A549 (cell line): ENCODE results near the gene FADS3.

Source experiments
- CEBPB ChIP-seq, 2 experiments: fragments of >200 bp in 1 of 2; sonication (Bioruptor Twin) in 1 of 2; formaldehyde crosslinking in 1 of 2; IDR thresholded peaks; 2 replicates each; pipeline ENCODE4 v1.6.1; 2012 to 2016
- CTCF ChIP-seq: fragments of >200 bp; sonication (Bioruptor Twin); formaldehyde crosslinking; IDR thresholded peaks from 3 replicates; pipeline ENCODE4 v1.5.1; 2016
- HOXA7 ChIP-seq: fragments of 250-450 bp; sonication (Bioruptor Pico); IDR thresholded peaks from 2 replicates; pipeline ENCODE4 v1.5.0; 2020; ENCODE audit warnings: mild to moderate bottlenecking, moderate library complexity
- JUNB ChIP-seq: fragments of >200 bp; sonication (Bioruptor Twin); formaldehyde crosslinking; IDR thresholded peaks from 2 replicates; pipeline ENCODE4 v1.6.1; 2016
- NR3C1 ChIP-seq: fragments of >200 bp; sonication (Bioruptor Twin); formaldehyde crosslinking; IDR thresholded peaks from 3 replicates; pipeline ENCODE4 v1.6.1; 2017
- POLR2A ChIP-seq: IDR thresholded peaks from 2 replicates; pipeline ENCODE4 v1.6.1; 2012; ENCODE audit warnings: mild to moderate bottlenecking, low read length
- POLR2AphosphoS2 ChIP-seq: conservative IDR thresholded peaks from 2 replicates; pipeline ENCODE4 v1.6.1; 2012; ENCODE audit warnings: low read length, improper control_type of control experiment, inconsistent platforms
- RAD21 ChIP-seq, 2 experiments: fragments of >200 bp in 1 of 2; sonication (Bioruptor Twin) in 1 of 2; formaldehyde crosslinking in 1 of 2; IDR thresholded peaks in 1 of 2; conservative IDR thresholded peaks in 1 of 2; 2 replicates in 1 of 2; 3 replicates in 1 of 2; pipeline ENCODE4 v1.6.1; 2012 to 2018; ENCODE audit warnings: inconsistent platforms in 1 of 2
- RCOR1 ChIP-seq: fragments of 150-350 bp; IDR thresholded peaks from 2 replicates; pipeline ENCODE4 v1.6.1; 2014; ENCODE audit warnings: antibody characterized with exemption, low read length, low read depth
- RFX5 ChIP-seq: fragments of 450-650 bp; IDR thresholded peaks from 2 replicates; pipeline ENCODE4 v1.7.1; 2014; ENCODE audit warnings: antibody characterized with exemption, mild to moderate bottlenecking, moderate library complexity

GRCh38 chr11:61898247-61898582, 6.9 kb upstream of the FADS3 start:
- TF ChIP-seq JUNB (no peak), CTCF (no peak), NR3C1 (no peak), RFX5 (no peak), POLR2AphosphoS2 (no peak), RCOR1 (no peak), RAD21 (conservative IDR thresholded peaks at IDR 0.05 in 1 of 2, IDR thresholded peaks at IDR 0.05 in 1 of 2) (no peak), CEBPB (IDR thresholded peaks at IDR 0.05) (no peak), POLR2A (no peak), HOXA7 (no peak)
